Activated CD4-positive, alpha-beta memory T cell treated with anti-CD3 and anti-CD28 coated beads for 36 hours (primary cell): ENCODE data around the gene HOXA4. TPM values are rescaled to one million over a fixed set of nuclear protein-coding genes. Genes with fewer than 3 reads are reported as not detected.

Experiments used
- CTCF ChIA-PET: fragments of 350-600 bp; sonication (Branson Sonifier 250); formaldehyde crosslinking; loops from one replicate; lab custom pipeline; 2021; ENCODE audit warnings: antibody characterized with exemption, inconsistent platforms; lab: Charles Lee
- POLR2A ChIA-PET: fragments of 350-600 bp; sonication (Branson Sonifier 250); formaldehyde crosslinking; loops from one replicate; lab custom pipeline; 2021; ENCODE audit warnings: antibody characterized with exemption; lab: Charles Lee
- DNase-seq: peaks from one replicate; pipeline ENCODE4 v3.0.0-alpha.2; 2020
- H3K27ac Mint-ChIP-seq: one replicate; pipeline ENCODE4 v1.8.0; 2021; ENCODE audit warnings: mixed read lengths
- H3K27me3 Mint-ChIP-seq: one replicate; pipeline ENCODE4 v1.8.0; 2021; ENCODE audit warnings: mixed read lengths
- H3K36me3 Mint-ChIP-seq: one replicate; pipeline ENCODE4 v1.8.0; 2021; ENCODE audit warnings: mixed read lengths
- H3K4me1 Mint-ChIP-seq: one replicate; pipeline ENCODE4 v1.8.0; 2021; ENCODE audit warnings: low read depth, mixed read lengths
- H3K4me3 Mint-ChIP-seq: one replicate; pipeline ENCODE4 v1.8.0; 2021; ENCODE audit warnings: mild to moderate bottlenecking, mixed read lengths
- H3K9me3 Mint-ChIP-seq: one replicate; pipeline ENCODE4 v1.8.0; 2021; ENCODE audit warnings: mixed read lengths
- intact Hi-C: fragments of 100-400 bp; cut with micrococcal nuclease; formaldehyde crosslinking; loops from one replicate; pipeline ENCODE4 v1.15.1; 2023
- total RNA-seq, 2 experiments: library from RNA; stranded (reverse); gene quantifications; one replicate each; pipeline ENCODE4 v1.2.3, GENCODE V29; 2021

HOXA4 gene
- total RNA-seq, 2 experiments from 2014 or later: not detected

- CTCF ChIA-PET: interaction anchor here (0.6 to 1.1 kb wide), 3 partner anchors 9 to 413 kb away, joined by 3 read pairs; no protein-coding TSS in a partner anchor
- DNase-seq: no peak
Observed at GRCh38 chr7:27099453-27100370, 30.8 kb downstream of the HOXA4 start.

GRCh38 chr7:27098578-27099451 is 31.7 kb downstream of the HOXA4 start:
- peaks cover 61% of the 10 kb centered on the region for H3K27me3 Mint-ChIP-seq
- no peak for DNase-seq
- no peak overlapping the region for H3K4me3 Mint-ChIP-seq
- H3K27ac Mint-ChIP-seq: no peak overlapping the region
- ChIA-PET CTCF (interaction anchor here (0.6 to 1.1 kb wide), 4 partner anchors 62 to 412 kb away, joined by 3 read pairs; no protein-coding TSS in a partner anchor), POLR2A (interaction anchor here (0.6 to 1.1 kb wide), 2 partner anchors 51 to 1206 kb away, joined by 3 to 4 read pairs; no protein-coding TSS in a partner anchor)
- H3K9me3 Mint-ChIP-seq: no peaks in the 10 kb centered on the region
- intact Hi-C loops: loop anchor here (5.0 kb wide), 2 partner anchors 63 to 1237 kb away; no protein-coding TSS in a partner anchor
- peaks cover 11% of the 10 kb centered on the region for H3K36me3 Mint-ChIP-seq
- H3K4me1 Mint-ChIP-seq: peaks cover 33% of the 10 kb centered on the region

More at GRCh38 chr7:27099453-27100370, 30.8 kb downstream of the HOXA4 start:
- peaks cover 34% of the 10 kb centered on the region for H3K4me1 Mint-ChIP-seq
- H3K36me3 Mint-ChIP-seq: peaks cover 12% of the 10 kb centered on the region
- no peak overlapping the region for H3K4me3 Mint-ChIP-seq
- peaks cover 58% of the 10 kb centered on the region for H3K27me3 Mint-ChIP-seq
- H3K9me3 Mint-ChIP-seq: no peaks in the 10 kb centered on the region
- intact Hi-C loops: loop anchor here (5.0 kb wide), 2 partner anchors 63 to 1237 kb away; no protein-coding TSS in a partner anchor
- POLR2A ChIA-PET: no interaction called here
- no peak overlapping the region for H3K27ac Mint-ChIP-seq

GRCh38 chr7:27097686-27098577 is 32.6 kb downstream of the HOXA4 start:
- no peak for DNase-seq
- Mint-ChIP-seq H3K36me3 (peaks cover 10% of the 10 kb centered on the region), H3K27ac (no peak overlapping the region), H3K27me3 (peaks cover 58% of the 10 kb centered on the region), H3K4me1 (peaks cover 27% of the 10 kb centered on the region), H3K4me3 (no peak overlapping the region), H3K9me3 (no peaks in the 10 kb centered on the region)
- CTCF ChIA-PET: interaction anchor here (0.7 to 2.2 kb wide), 4 partner anchors 53 to 112 kb away, joined by 3 to 10 read pairs (median 6); no protein-coding TSS in a partner anchor
- intact Hi-C loops: loop anchor here (5.0 kb wide), 2 partner anchors 64 to 1236 kb away; no protein-coding TSS in a partner anchor
- POLR2A ChIA-PET: interaction anchor here (0.6 to 1.1 kb wide), 3 partner anchors 51 to 1205 kb away, joined by 3 to 4 read pairs (median 4); no protein-coding TSS in a partner anchor

DNA sequence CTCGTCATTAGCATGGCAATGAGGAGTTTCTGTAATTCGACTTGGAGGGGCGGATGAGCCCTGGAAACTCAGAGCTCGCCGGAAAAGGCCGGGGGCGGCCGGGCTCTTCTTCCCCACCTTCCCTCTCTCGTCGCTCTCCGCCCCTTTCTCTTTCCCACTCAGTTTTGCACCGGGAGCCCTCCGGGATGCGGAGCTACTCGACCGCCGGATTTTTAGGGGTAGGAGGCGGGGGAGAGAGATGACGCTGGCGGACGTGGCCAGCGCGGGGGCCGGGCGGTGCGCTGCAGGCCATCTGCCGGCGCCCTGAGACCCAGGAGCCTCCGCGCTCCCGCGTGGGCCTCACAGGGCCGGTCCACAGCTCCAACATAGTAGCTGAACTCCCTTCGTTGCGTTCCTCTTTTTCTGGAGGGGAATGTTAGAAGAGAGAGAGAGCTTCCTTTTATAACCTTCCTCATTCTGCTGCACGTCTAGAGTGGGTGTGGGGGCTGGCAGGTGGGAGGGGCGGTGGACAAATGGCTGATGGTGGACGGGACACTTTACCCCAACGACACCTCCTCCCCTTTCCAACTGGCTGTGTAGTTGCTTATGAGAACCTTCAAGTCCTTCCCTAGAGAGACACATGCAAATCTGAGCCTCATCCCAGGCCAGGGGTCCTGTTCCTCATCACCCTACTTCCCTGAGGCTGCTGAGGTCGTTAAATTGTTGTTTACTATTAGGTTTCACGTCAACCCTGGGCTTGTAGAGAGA is 33.6 kb downstream of the HOXA4 start:
- no peak overlapping the region for H3K27ac Mint-ChIP-seq
- CTCF ChIA-PET: interaction anchor here (1.3 to 2.2 kb wide), 4 partner anchors 54 to 409 kb away, joined by 4 to 10 read pairs (median 8); no protein-coding TSS in a partner anchor
- H3K4me1 Mint-ChIP-seq: peaks cover 19% of the 10 kb centered on the region
- peaks cover 10% of the 10 kb centered on the region for H3K36me3 Mint-ChIP-seq
- H3K27me3 Mint-ChIP-seq: peaks cover 62% of the 10 kb centered on the region
- H3K9me3 Mint-ChIP-seq: no peaks in the 10 kb centered on the region
- intact Hi-C loops: loop anchor here (1.0 to 5.0 kb wide), 3 partner anchors 37 to 1235 kb away; no protein-coding TSS in a partner anchor
- peak overlapping the region; percentile 66 for H3K4me3 Mint-ChIP-seq
- POLR2A ChIA-PET: interaction anchor here (0.7 kb wide), 1 partner anchor 52 kb away, joined by 4 read pairs; no protein-coding TSS in a partner anchor
- DNase-seq: no peak

- peak; percentile 85 for DNase-seq
- H3K36me3 Mint-ChIP-seq: peaks cover 6% of the 10 kb centered on the region
- peak within 1 kb of the TSS; percentile 66 for H3K4me3 Mint-ChIP-seq
- no peak within 1 kb of the TSS for H3K27ac Mint-ChIP-seq
- no peaks in the 10 kb centered on the region for H3K9me3 Mint-ChIP-seq
- intact Hi-C loops: loop anchor here (1.0 to 5.0 kb wide), 4 partner anchors 38 to 1234 kb away; partner anchors contain the start of gene SKAP2
- peaks cover 15% of the 10 kb centered on the region for H3K4me1 Mint-ChIP-seq
- POLR2A ChIA-PET: no interaction called here
- peaks cover 62% of the 10 kb centered on the region for H3K27me3 Mint-ChIP-seq
- CTCF ChIA-PET: interaction anchor here (1.3 to 2.2 kb wide), 4 partner anchors 55 to 409 kb away, joined by 4 to 10 read pairs (median 8); no protein-coding TSS in a partner anchor
Observed at GRCh38 chr7:27095897-27096767, 34.4 kb downstream of the HOXA4 start, which contains the start of gene HOXA1. Gene HOXA1 (minus strand): TSS chr7:27096000. CDS start chr7:27095912, 88 bp downstream.

DNA sequence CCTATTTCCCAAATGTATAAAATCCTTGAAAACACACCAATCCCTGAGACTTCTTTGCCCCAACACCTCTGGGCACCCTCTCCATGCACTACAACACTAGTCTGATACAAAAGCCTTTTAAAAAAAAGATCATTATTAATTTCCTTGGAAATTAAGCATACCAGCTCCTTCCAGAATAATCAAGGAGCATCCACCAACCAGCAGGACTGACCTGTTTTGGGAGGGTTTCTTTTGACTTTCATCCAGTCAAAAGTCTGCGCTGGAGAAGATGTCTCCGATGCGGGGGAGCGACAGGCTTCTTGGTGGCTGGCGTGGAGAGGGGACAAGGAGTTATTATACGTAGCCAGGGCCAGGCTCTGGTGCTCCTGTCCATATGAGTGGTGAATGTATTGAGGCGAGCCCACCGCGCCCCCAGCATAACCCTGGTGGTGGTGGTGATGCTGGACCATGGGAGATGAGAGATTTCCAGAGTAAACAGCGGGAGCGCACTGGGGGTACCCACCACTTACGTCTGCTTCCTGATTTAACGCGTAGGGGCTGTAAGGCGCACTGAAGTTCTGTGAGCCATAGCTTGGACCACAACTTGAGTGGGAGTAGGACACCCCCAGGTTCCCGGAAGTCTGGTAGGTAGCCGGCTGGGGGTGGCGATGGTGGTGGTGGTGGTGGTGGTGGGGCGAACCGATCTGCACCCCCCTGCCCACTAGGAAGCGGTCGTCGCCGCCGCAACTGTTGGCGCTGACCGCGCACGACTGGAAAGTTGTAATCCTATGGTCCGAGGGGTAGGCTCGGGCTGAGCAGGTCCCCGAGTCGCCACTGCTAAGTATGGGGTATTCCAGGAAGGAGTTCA is 35.3 kb downstream of the HOXA4 start:
- POLR2A ChIA-PET: no interaction called here
- CTCF ChIA-PET: interaction anchor here (2.1 kb wide), 1 partner anchor 66 kb away, joined by 10 read pairs; no protein-coding TSS in a partner anchor
- peak; percentile 40 for DNase-seq

DNA sequence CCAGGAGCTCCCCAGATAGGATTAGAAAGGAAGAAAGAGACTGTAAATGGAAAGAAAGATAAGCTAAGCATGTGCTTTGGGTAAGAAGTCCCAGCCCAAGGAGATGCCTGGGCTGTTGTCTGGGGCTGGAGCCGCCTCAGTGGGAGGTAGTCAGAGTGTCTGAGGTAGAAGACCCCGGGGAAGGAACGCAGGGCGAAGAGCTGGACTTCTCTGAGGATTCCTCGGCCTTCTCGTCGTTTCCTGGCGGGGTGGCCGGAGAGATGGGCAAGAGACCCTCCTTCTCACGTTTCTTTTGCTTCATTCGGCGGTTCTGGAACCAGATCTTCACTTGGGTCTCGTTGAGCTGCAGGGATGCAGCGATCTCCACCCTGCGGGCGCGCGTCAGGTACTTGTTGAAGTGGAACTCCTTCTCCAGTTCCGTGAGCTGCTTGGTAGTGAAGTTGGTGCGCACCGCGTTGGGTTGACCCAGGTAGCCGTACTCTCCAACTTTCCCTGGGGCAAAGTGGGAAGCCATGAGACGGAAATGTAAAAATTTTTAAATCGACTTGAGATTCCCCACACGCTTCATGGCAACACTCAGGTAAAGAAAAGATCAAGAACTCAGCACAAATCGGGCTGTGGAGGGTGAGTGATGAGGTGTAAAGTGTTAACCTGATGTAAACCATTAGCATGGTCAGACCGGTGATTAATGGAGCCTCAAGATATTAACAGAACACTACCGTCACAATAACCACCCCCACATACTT is 36.1 kb downstream of the HOXA4 start:
- H3K27ac Mint-ChIP-seq: no peak overlapping the region
- no peak overlapping the region for H3K4me3 Mint-ChIP-seq
- H3K27me3 Mint-ChIP-seq: peaks cover 70% of the 10 kb centered on the region
- CTCF ChIA-PET: no interaction called here
- intact Hi-C loops: loop anchor here (1.0 to 5.0 kb wide), 3 partner anchors 68 to 1232 kb away; partner anchors contain the start of gene SKAP2
- DNase-seq: no peak
- H3K36me3 Mint-ChIP-seq: peaks cover under 1% of the 10 kb centered on the region
- H3K9me3 Mint-ChIP-seq: no peaks in the 10 kb centered on the region
- peaks cover 15% of the 10 kb centered on the region for H3K4me1 Mint-ChIP-seq
- POLR2A ChIA-PET: interaction anchor here (0.8 kb wide), 1 partner anchor 56 kb away, joined by 4 read pairs; no protein-coding TSS in a partner anchor

More for the DNA sequence above, 35.3 kb downstream of the HOXA4 start:
- intact Hi-C loops: loop anchor here (1.0 to 5.0 kb wide), 3 partner anchors 67 to 1233 kb away; partner anchors contain the start of gene SKAP2
- no peak overlapping the region for H3K27ac Mint-ChIP-seq
- no peaks in the 10 kb centered on the region for H3K9me3 Mint-ChIP-seq
- H3K4me1 Mint-ChIP-seq: peaks cover 15% of the 10 kb centered on the region
- H3K27me3 Mint-ChIP-seq: peaks cover 65% of the 10 kb centered on the region
- H3K36me3 Mint-ChIP-seq: peaks cover 2% of the 10 kb centered on the region
- H3K4me3 Mint-ChIP-seq: peak overlapping the region; percentile 66
